ENCODE results near the gene ETAA1.

DNA sequence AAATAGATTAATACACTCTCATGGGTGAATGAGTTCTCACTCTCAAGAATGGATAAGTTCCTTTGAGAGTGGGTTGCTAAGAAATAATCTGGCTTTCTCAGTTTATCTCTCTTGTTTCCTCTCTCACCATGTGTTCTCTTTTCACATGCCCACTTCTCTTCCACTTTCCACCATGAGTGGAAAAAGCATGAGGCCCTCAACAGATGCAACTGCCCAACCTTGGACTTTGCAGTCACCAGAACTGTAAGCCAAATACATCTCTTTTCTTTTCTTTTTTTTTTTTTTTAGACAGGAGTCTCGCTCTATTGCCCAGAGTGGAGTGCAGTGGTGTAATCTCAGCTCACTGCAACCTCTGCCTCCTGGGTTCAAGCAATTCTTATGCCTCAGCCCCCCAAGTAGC is 18.1 kb upstream of the ETAA1 start:
- TF ChIP-seq ZNF274 (IDR thresholded peaks at IDR 0.05; ENCODE audit: low read depth, low read length) (no peak), YY1 (IDR thresholded peaks at IDR 0.05; ENCODE audit: insufficient read depth, insufficient read length) (no peak), SUZ12 (IDR thresholded peaks at IDR 0.05; ENCODE audit: extremely low read depth, insufficient read depth, insufficient read length) (no peak)

Data from NT2/D1 (cell line).